HepG2 (cell line): ENCODE data around the gene TRIM8. TPM values are rescaled to one million over a fixed set of nuclear protein-coding genes. Genes with fewer than 3 reads are reported as not detected.
A peak's percentile ranks its signal among the peaks of the same experiment; 100 is the strongest.

Experiments used
- ATM ChIP-seq: fragments of 450-650 bp; IDR thresholded peaks from 2 replicates; pipeline ENCODE4 v1.7.1; 2017; ENCODE audit warnings: mild to moderate bottlenecking, borderline replicate concordance
- BHLHE40 ChIP-seq: IDR thresholded peaks from 2 replicates; pipeline ENCODE4 v1.6.1; 2011; ENCODE audit warnings: low read length, improper control_type of control experiment
- ETS1 ChIP-seq: sonication (generic); formaldehyde crosslinking; IDR thresholded peaks from 2 replicates; pipeline ENCODE4 v1.4.0; 2020; ENCODE audit warnings: missing genetic modification reagents
- HIVEP1 ChIP-seq: sonication (generic); formaldehyde crosslinking; IDR thresholded peaks from 2 replicates; pipeline ENCODE4 v1.4.0; 2020; ENCODE audit warnings: mild to moderate bottlenecking, missing genetic modification reagents
- MAFG ChIP-seq: sonication (generic); formaldehyde crosslinking; IDR thresholded peaks from 2 replicates; pipeline ENCODE4 v1.5.1; 2020; ENCODE audit warnings: mild to moderate bottlenecking, missing genetic modification reagents
- MEIS2 ChIP-seq: sonication (generic); formaldehyde crosslinking; IDR thresholded peaks from 2 replicates; pipeline ENCODE4 v1.9.0; 2021; ENCODE audit warnings: mild to moderate bottlenecking, missing genetic modification reagents
- NFIB ChIP-seq: sonication (generic); formaldehyde crosslinking; IDR thresholded peaks from 2 replicates; pipeline ENCODE4 v1.9.0; 2021; ENCODE audit warnings: missing genetic modification reagents, mild to moderate bottlenecking, borderline replicate concordance
- NFYC ChIP-seq: IDR thresholded peaks from 2 replicates; pipeline ENCODE4 v1.6.1; 2016; ENCODE audit warnings: missing genetic modification reagents, missing compliant biosample characterization
- PCBP2 ChIP-seq: fragments of 200-400 bp; formaldehyde crosslinking; optimal IDR thresholded peaks from 2 replicates; pipeline ENCODE3; 2018; ENCODE audit warnings: low read length, low read depth; ENCODE audit not compliant: poor library complexity, severe bottlenecking
- POGK ChIP-seq: sonication (generic); formaldehyde crosslinking; conservative IDR thresholded peaks from 2 replicates; pipeline ENCODE4 v1.8.0; 2022; ENCODE audit warnings: mild to moderate bottlenecking, moderate library complexity, missing genetic modification reagents
- POLR2G ChIP-seq: fragments of 200-400 bp; formaldehyde crosslinking; IDR thresholded peaks from 2 replicates; pipeline ENCODE4 v1.6.1; 2018; ENCODE audit warnings: mild to moderate bottlenecking, low read depth, low read length, moderate library complexity
- PRDM10 ChIP-seq: sonication (generic); formaldehyde crosslinking; IDR thresholded peaks from 2 replicates; pipeline ENCODE4 v1.4.0; 2020; ENCODE audit warnings: low read depth, missing genetic modification reagents
- SALL2 ChIP-seq: sonication (generic); formaldehyde crosslinking; IDR thresholded peaks from 2 replicates; pipeline ENCODE4 v1.8.1; 2023; ENCODE audit warnings: mild to moderate bottlenecking, missing genetic modification reagents, inconsistent platforms
- SMAD1 ChIP-seq: sonication (generic); formaldehyde crosslinking; IDR thresholded peaks from 2 replicates; pipeline ENCODE4 v1.4.0; 2020; ENCODE audit warnings: missing genetic modification reagents, low read depth, mild to moderate bottlenecking, borderline replicate concordance
- SOX5 ChIP-seq: IDR thresholded peaks from 2 replicates; pipeline ENCODE4 v1.6.1; 2016; ENCODE audit warnings: borderline replicate concordance
- TERF1 ChIP-seq: sonication (generic); formaldehyde crosslinking; IDR thresholded peaks from 2 replicates; pipeline ENCODE4 v1.8.0; 2022; ENCODE audit warnings: mild to moderate bottlenecking, missing genetic modification reagents, moderate library complexity
- TFE3 ChIP-seq: IDR thresholded peaks from 2 replicates; pipeline ENCODE4 v1.6.1; 2016
- ZBTB20 ChIP-seq: sonication (generic); formaldehyde crosslinking; IDR thresholded peaks from 2 replicates; pipeline ENCODE4 v1.8.1; 2023; ENCODE audit warnings: missing genetic modification reagents, low read depth, mild to moderate bottlenecking, borderline replicate concordance
- ZNF264 ChIP-seq: sonication (generic); formaldehyde crosslinking; IDR thresholded peaks from 2 replicates; pipeline ENCODE4 v1.4.0; 2020; ENCODE audit warnings: missing genetic modification reagents
- polyA plus RNA-seq, 8 experiments: library from polyadenylated mRNA; depleted of rRNA in 3 of 8; stranded (reverse) in 7 of 8; unstranded in 1 of 8; fragments of >200 nt; fragmentation: Illumina TruSeq in 4 of 8; extraction: Trizol in 4 of 8; gene quantifications; 2 replicates each; pipeline versions ENCODE4 v1.2.1 to v1.2.3, GENCODE V29; 2011 to 2016; ENCODE audit warnings: low read depth in 4 of 8, missing spikeins in 1 of 8, mixed read lengths in 1 of 8; ENCODE audit not compliant: insufficient read depth in 1 of 8
- total RNA-seq, 5 experiments: library from RNA; depleted of rRNA; stranded (reverse); fragments of >200 nt; fragmentation: Illumina TruSeq; extraction: Trizol; gene quantifications; 2 replicates each; pipeline ENCODE4 v1.2.3, GENCODE V29; 2016; ENCODE audit warnings: low read depth in 1 of 5

TRIM8 gene
- total and polyA plus RNA-seq, 2 of the 13 experiments (the other 11 are each of a cell fraction or from before 2014, with no cell fraction given) = 38.9 to 66.5 TPM

GRCh38 chr10:102597131-102597991 is 46.9 kb upstream of the TRIM8 start (continued):
- TF ChIP-seq SMAD1 (CRISPR knock-in tag) (no peak), PRDM10 (no peak; the same call in 1 of the 2 replicates), NFIB (CRISPR knock-in tag) (no peak), POLR2G (peak; percentile 65), PCBP2 (no peak), ZNF264 (peak; percentile 88), HIVEP1 (peak; percentile 68; the same call in 1 of the 2 replicates), TFE3 (CRISPR knock-in tag) (peak; percentile 64), ATM (no peak), POGK (CRISPR knock-in tag) (0 out of 2 replicates have a peak, but pooled peaks have one; percentile 44), ZBTB20 (CRISPR knock-in tag) (peak; percentile 63; the same call in 1 of the 2 replicates), SOX5 (peak; percentile 76; the same call in 1 of the 2 replicates), MEIS2 (CRISPR knock-in tag) (peak; percentile 81; the same call in 1 of the 2 replicates), MAFG (CRISPR knock-in tag) (no peak), NFYC (CRISPR knock-in tag) (no peak), ETS1 (CRISPR knock-in tag) (no peak), TERF1 (no peak), SALL2 (no peak), BHLHE40 (no peak)
